ENCODE measurements around the gene HCLS1. TPM values are rescaled to one million over a fixed set of nuclear protein-coding genes. Genes with fewer than 3 reads are reported as not detected.
"Not testable (repeated sequence)": the region's sequence is repeated elsewhere in the genome, so short reads cannot be mapped to it uniquely, and the experiment has no call there.

Gene HCLS1
- total RNA-seq, 1 donor from 2014 or later: 45.4 TPM

DNA sequence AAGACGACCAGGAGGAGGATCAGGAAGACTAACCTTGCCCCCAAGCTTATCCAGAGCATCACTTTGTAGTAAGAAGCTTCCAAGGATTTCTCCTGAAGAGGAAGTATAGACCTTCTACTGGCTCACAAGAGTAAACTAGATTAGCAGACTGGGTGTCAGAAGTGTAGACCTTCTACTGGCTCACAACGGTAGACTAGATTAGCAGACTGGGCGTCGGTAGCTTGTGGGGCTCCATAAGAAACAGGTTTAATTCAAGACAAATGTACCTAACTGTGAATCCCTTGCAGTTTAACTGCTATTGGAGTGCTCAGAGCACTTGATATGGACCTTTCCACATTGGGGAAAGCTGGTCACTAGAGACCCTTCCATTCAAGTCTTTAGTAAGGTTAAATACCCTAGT lies 54.6 kb downstream of the HCLS1 start:
- intact Hi-C loops (cut with DNase I): no loop called here
- ATAC-seq (no peak), DNase-seq (ENCODE audit: low spot score) (no peak)

DNA sequence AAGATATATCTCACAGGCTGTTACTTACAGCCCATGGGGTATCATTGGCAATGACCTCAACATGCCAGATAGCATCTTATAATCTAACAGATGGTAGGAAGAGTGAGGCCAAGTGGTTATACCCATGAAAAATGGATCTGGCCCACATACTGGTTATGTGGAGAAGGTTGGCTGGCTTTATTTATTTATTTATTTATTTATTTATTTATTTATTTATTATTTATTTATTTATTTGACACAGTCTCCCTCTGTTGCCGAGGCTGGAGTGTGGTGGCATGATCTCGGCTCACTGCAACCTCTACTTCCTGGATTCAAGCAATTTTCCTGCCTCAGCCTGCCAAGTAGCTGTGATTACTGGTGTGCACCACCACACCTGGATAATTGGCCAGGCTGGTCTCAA lies 55.9 kb downstream of the HCLS1 start:
- intact Hi-C loops (cut with DNase I): no loop called here
- no peak for ATAC-seq
- no peak for DNase-seq (ENCODE audit: low spot score)

DNA sequence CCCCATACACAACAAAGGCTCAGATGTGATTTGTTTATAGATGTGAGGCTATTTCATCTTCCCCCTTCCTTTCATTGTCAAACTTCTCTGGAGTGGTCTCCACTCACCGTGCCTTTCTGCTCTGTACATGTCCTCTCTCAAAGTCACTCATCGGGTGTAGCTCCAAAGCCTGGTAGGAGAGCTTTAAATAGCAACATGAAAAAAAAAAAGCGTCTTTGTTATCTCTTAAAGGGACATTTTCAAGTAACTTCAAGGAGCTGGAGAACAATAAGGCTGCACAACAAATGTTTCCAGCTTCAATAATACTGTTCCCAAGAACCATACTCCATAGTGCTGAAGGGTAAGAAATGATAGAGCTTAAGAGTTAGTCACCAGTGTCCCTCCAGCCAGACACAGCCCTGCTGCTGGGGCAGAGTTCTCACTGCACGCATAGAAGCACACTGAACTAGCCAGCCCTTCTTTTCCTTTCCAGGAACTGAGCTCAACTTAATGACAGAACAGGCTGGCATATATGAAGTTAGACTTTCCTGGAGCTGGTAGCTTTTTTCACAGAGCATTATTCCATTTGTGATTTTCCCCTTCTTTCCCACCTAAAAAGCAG lies 59.4 kb downstream of the HCLS1 start:
- ATAC-seq: no peak
- no peak for DNase-seq (ENCODE audit: low spot score)
- intact Hi-C loops (cut with DNase I): no loop called here

DNA sequence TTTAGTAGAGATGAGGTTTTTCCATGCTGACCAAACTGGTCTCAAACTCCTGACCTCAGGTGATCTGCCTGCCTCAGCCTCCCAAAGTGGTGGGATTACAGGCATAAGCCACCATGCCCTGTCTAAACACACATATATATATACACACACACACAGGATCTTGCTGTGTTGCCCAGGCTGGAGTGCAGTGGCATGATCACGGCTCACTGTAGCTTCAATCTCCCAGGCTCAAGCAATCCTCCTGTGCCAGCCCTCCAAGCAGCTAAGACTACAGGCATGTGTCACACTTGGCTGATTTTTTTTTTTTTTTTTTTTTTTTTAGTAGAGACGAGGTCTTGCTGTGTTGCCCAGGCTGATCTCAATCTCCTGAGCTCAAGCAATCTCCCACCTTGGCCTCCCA lies 60.8 kb downstream of the HCLS1 start:
- intact Hi-C loops (cut with DNase I); ATAC-seq: not testable (repeated sequence)

DNA sequence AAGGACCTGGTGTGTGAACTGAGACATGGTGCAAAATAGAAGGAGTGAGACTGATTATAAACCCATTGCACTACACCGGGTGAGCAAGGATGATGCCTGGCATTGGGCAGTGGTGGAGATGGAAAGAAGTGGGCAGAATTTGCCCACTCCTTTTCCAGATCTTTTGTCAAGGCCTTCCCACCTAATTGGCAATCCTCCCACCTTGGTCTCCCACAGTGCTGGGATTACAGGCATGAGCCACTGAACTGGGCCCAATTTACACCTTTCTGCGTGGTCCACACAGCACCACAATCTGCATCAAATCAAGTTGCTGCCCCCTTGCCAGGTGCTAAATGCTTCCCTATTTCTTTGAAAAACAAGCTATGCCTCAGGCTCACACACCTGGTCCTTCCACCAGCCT lies 62.1 kb downstream of the HCLS1 start:
- ATAC-seq (no peak), DNase-seq (ENCODE audit: low spot score) (no peak)
- intact Hi-C loops (cut with DNase I): no loop called here

More for the DNA sequence above, 60.8 kb downstream of the HCLS1 start:
- DNase-seq (ENCODE audit: low spot score): not testable (repeated sequence)

DNA sequence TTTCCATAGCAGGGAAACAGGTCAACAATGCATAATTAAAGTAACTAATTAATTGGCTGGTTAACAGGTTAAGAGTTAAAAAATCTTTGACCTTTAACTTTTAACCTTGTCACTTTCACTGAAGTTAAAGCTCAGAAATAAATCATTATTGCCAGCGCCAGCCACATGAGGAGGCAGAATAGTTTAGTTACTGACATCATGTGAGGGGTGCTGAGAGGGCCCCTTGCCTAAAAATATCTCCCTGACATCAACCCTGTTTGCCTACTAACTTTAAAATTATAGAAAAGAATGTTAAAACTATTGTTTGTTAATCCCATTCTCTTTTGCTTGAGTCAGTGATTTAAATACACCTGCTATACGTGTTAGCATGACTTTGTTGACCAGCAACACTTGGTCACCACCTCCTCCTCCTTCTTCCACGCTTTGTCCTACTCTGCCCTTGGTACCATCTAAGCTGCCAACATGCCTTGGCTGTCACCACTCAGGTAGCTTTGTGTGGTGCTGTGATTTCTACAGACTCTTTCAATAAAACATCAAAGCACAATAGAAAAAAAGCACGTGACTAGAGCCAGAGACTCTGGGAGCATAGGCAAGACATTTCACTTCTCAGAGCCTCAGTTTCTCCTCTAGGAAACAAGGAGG lies 64.8 kb downstream of the HCLS1 start:
- ATAC-seq (no peak), DNase-seq (ENCODE audit: low spot score) (no peak)
- intact Hi-C loops (cut with DNase I): no loop called here

DNA sequence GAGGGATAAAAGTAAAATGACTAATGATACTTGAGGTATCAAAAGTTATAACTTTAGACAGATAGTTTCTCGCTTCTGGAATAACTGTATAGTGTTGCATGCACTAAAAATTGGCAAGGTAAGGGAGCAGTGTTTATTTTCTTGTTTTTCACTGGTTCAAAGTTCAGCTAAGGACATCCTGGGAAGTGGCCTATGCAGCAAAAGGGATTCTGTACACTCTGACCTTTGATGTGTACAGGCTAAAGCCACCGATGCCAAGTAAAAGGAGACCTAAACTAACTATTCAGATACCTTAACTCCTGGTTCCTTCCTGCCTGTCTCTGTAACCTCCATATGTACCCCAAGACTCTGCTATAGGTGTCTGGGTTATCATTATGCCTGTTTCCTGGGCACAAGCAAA lies 65.9 kb downstream of the HCLS1 start:
- DNase-seq (ENCODE audit: low spot score): no peak
- ATAC-seq: no peak
- intact Hi-C loops (cut with DNase I): no loop called here

DNA sequence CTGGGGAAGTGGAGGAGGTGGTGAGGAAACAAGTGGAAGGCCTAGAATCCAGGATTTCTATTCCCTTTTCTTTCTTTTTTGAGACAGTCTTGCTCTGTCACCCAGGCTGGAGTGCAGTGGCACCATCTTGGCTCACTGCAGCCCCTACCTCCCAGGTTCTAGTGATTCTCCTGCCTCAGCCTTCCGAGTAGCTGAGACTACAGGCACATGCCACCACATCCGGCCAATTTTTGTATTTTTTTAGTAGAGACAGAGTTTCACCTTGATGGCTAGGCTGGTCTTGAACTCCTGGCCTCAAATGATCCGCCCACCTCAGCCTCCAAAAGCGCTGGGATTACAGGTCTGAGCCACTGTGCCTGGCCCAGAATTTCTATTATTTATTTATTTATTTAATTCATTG lies 66.9 kb downstream of the HCLS1 start:
- intact Hi-C loops (cut with DNase I); ATAC-seq; DNase-seq (ENCODE audit: low spot score): not testable (repeated sequence)

DNA sequence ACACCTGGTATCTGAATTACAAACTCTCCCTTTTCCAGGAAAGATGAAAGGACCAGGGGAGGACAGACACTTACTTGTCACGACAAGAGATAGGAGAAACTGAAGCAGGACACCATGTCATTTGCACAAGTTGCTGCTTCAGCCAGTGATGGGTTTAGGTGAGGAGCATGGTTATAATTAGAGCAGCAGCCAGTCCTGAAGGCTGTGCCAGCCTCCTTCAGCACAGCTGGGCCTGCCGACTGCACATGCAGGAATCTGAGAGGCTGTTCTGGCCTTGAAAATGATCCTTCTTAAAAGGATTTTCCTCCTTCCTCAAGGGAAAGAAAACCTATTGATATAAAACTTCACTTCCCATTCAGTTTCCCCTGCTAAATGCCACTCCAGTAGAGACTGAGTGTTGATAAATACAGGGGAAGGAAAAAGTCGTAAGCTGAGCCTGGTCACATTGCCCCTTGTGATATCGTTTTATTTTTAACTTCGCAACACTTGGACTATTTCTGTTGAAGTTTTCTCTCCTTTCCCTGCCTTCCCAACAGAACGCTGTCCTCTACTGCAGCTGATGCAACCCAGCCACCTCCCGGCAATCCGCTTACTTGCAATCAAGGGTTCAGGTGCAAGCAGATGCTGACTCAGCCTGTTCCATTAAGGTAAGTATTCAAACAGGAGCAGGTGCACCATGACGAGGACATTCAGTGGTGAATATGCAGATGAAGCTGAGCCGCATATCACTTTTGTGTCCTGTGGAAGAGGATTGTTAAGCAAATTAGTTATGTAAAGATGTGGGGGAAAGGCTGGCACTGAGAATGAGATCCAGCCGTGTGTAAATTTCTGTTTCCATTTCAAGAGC lies 67.6 kb downstream of the HCLS1 start, which contains the start of gene FBXO40:
FBXO40 (plus strand) TSS at position 524 of the 847 bp plus-strand sequence. CDS start 27,197 bp downstream, outside the sequence.
- no peak for ATAC-seq
- DNase-seq (ENCODE audit: low spot score): no peak

DNA sequence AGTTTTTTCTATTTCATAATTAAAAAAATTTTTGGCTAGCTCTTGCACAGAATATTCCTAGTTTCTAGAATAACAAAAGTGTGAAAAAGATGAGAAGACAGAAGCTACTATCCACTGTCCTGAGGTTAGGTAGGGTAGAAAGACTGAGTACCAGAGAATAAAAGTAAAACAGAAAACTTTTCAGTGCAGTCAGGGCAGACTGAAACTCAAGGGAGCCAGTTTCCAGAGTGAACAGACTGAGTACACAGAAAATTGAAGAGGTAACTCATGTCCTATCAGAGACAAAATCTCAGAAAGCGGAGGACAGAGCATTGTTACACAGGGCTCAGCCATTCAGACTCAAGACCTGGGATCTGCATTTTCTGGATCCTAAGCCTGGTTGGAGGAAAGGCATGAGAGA lies 76.3 kb downstream of the HCLS1 start:
- no peak for DNase-seq (ENCODE audit: low spot score)
- intact Hi-C loops (cut with DNase I): no loop called here
- no peak for ATAC-seq

More for the DNA sequence above, 67.6 kb downstream of the HCLS1 start, which contains the start of gene FBXO40:
- intact Hi-C loops (cut with DNase I): no loop called here

DNA sequence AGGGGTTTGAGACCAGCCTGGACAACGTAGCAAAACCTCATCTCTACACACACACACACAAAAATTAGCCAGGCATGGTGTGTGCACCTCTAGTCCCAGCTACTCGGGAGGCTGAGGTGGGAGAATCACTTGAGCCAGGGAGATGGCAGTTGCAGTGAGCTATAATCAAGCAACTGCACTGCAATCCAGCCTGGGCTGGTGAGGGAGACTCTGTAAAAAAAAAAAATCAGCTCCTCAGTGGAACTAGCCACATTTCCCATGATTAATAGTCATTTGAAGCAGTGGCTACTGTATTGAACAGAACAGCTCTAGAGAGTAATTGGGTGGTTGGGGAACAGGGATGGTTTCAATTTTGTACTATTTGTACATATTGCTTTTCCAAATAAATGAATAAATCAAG lies 79.0 kb downstream of the HCLS1 start:
- intact Hi-C loops (cut with DNase I): no loop called here
- DNase-seq (ENCODE audit: low spot score) (no peak), ATAC-seq (no peak)

Other genes with a start within 250 kb of the HCLS1 start
- gene POLQ, start 114.9 kb downstream of the HCLS1 start, total RNA-seq: 0.09 TPM
- gene ARGFX, start 93.0 kb downstream of the HCLS1 start, total RNA-seq: not detected
- gene FBXO40, start 67.5 kb downstream of the HCLS1 start, total RNA-seq: not detected
- gene GOLGB1, start 88.8 kb upstream of the HCLS1 start, total RNA-seq: 73.4 TPM
- 22.7 TPM for gene IQCB1, start 174.2 kb upstream of the HCLS1 start, total RNA-seq
- 7.1 TPM for gene EAF2, start 174.3 kb upstream of the HCLS1 start, total RNA-seq
- 2.6 TPM for gene SLC15A2, start 233.5 kb upstream of the HCLS1 start, total RNA-seq

Measured in sciatic nerve (tissue), 2 donors.